Stimulated activated CD4-positive, alpha-beta T cell treated with anti-CD3 and anti-CD28 coated beads, Interleukin-1b, Interleukin-23, amount 100 ng/mL, for 4 hours (primary cell): ENCODE results near the gene PLK5.
"Not testable (repeated sequence)": the region's sequence is repeated elsewhere in the genome, so short reads cannot be mapped to it uniquely, and the experiment has no call there.

Experiments
- DNase-seq, 2 donors: peaks; one replicate each; pipeline ENCODE4 v3.0.0-alpha.2; 2020; ENCODE audit warnings: low read depth in 2 of 2

The PLK5 gene, protein sequence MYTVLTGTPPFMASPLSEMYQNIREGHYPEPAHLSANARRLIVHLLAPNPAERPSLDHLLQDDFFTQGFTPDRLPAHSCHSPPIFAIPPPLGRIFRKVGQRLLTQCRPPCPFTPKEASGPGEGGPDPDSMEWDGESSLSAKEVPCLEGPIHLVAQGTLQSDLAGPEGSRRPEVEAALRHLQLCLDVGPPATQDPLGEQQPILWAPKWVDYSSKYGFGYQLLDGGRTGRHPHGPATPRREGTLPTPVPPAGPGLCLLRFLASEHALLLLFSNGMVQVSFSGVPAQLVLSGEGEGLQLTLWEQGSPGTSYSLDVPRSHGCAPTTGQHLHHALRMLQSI

GRCh38 chr19:1523412-1524286 is at the start of gene PLK5:
Gene PLK5 (plus strand): TSS chr19:1524077. CDS start chr19:1526997, 2,920 bp downstream.
- DNase-seq = no peak

DNA sequence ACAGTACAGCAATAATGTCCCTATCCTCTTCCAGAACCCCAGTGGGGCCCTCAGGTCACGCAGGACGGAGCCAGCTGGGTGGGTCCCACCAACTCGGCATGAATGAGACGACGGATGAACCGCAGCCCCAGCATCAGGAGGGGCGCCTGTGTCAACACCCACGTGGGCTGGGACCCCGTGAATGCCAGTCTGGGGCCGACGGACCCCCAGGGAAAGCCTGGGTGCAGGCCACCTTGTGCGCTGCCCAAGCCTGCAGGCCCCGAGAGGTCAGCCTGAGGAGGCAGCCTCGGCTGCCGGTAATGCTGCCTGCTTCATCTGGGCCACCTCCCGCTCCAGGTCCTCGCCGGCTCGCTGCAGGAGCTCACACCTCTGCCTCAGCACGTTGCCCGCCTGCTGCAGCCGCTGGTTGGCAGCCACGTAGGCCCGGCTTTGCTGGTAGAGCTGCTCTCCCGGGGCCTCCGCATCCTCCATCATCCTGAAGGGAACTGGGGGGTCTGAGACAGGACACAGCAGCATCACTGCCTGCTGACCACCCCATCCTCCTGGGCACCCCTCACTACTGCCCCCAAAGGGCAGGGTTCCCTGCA is 49.0 kb upstream of the PLK5 start:
- DNase-seq = no peak

- no peak for DNase-seq
Measured at GRCh38 chr19:1475751-1476437, 48.0 kb upstream of the PLK5 start.

- DNase-seq = not testable (repeated sequence)
Measured at GRCh38 chr19:1477056-1477455, 46.8 kb upstream of the PLK5 start.

DNA sequence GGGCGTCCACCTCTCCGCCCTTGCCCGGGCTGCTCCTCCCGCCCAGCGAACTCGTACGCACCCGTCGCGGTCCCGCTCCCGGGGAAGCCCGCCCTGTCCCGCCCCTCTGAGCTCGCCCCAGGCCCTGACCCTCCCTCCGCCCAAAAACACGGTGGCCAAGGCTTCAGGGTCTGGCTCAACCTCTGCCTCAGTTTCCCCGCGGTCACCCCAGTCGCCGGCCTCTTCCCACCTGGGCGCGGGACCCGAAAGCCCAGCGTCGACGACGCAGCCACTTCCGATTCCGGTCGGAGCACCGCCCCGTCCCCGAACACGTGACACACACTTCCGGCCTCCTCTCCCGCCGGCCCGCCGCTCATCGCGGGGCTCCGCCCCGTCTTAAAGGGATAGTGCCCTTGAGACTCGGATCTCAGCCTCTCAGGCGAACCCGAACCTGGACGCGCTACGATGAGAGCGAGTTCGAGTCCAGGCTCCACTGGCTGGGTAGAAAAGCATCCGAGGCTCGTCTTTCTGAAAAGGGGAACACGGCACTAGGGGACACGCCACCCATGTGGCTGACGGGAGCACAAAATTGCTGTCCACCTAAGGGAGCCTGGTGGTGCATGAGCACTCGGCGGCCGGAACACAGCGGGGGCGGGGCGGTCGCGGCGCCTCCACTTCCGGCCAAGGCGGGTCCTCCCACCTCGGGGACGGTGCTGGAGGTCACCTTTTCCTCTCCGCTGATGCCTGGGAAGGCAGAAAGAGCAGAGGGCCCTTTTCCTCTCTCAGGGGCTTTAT is 44.8 kb upstream of the PLK5 start, which contains the start of gene C19orf25:
TSS of gene C19orf25 (minus strand) at position 282 of the 774 bp plus-strand sequence. CDS start 312 bp downstream, outside the sequence.
- peak; percentile 85 to 91 for DNase-seq

DNA sequence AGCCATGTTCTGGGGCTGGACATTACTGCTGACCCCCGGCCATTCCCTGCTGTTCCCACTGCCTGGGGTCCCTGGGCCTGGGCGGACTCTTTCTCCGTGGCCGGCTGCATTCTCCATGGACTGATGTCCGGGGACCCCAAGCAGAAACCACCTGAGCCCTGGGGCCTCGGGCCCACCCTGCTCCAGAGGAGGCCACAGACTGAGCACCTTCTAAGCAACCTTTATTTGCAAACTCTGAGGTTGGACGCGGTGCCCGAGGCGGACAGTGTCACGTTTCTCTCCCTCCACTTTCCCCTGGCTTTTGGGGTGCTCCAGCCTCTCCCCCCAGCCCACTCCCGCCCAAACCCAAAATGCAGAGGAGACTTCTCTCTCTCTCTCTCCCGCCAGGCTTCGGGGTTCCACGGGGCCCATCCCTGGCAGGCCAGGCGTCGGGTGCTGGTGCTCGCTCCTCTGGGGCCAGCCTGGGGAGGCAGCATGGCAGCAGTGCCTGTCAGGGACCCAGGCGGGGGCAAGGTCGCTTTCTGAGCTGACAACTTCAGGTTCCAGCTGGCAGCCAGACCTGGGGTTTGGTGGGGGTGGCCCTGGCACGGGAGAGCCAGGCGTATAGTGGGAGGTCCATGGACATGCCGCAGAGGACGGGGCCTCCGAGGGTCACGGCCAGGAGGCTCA is 42.5 kb upstream of the PLK5 start:
- DNase-seq = no peak

DNA sequence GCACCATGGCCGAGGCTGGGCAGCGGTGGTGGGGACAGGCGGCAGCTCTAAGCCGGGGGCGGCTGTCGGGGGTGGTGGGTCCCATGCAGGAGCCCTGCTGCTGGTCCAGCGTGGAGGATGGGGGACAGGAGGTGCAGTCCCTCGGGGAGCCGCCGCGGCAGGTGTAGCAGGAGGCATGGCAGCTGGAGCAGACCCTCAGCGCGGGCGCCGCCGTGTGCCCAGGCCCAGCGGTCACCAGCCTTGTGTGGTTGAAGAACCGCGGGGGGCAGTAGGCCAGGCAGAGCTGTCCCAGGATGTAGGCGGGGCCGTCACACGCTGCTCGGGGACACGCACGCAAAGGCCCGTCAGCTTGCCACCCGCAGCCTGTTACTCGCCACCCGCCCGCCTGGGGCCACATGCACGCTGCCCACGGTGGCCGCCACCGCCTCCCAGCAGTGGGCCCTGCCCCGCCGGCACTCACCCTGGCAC is 42.0 kb upstream of the PLK5 start:
- no peak for DNase-seq

DNA sequence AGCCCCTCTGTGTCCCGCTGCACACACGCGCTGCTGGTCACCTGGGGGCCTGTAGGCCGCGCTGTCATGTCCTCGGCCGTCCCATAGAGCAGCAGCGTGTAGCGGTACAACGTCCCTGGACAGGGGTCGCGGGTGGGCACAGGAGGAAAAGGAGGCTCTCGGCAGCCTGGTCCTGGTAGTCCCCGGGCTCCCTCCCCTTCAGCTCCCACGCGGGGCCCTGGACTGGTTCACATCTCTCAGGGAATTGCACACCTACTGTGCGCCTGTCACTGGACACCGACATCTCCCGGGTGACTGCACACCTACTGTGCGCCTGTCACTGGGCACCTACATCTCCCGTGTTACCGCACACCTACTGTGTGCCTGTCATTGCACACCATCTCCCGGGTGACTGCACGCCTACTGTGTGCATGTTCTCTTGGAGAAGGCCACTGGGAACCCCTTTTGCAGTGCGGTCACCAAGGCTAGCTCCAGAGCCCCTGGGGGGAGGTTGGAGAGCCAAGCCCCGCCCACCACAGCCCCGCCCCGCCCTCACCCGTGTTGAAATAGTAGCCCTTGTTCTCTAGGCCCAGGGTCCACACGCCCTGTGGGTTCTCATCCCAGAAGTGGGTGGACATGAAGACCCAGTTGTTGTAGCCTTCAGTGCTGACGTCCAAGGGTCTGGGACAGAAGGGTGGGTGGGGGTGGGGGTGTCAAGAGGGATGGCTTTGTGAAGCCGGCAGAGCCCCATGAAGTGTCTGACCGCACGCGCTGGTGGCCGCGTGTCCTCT is 41.3 kb upstream of the PLK5 start:
- no peak for DNase-seq

DNA sequence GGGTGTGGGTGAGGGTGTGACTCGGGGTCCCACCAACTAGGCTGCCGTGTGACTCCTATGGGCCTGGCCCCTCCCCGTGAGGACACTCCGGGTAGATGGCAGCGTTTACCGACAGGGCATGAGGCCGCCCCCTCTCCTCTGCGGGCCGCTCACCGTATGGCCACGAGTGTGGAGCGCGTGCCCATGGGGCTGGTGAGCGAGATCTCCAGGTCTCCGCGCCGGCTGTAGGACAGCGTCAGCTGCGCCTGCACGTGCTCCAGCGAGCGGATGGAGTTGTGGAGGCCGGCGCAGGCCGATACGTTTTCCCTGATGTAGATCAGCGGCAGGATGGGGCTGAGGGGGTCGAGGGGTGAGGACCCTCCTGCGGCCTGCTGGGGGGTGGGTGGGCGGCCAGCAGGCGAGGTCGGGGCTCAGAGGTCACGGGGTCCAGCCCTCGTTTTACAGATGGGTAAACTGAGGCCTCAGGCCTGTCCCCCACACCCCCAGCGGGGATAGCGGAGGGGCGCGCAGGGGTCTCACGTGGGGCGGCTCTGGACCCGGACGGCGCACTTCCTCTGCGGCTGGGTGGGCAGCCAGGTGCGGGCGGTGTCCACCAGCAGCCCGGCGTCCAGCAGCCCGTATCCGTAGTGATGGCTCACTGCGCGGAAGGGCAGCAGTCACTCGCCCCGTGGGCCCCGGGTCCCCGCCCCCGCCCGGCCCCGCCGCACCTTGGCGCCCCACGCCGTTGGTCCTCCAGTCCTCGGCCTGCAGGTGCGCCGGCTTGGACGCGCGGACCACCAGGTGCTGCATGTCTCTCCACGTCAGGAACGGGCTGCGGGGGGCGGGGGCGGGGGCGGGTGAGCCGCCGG is 40.5 kb upstream of the PLK5 start:
- DNase-seq = no peak

DNA sequence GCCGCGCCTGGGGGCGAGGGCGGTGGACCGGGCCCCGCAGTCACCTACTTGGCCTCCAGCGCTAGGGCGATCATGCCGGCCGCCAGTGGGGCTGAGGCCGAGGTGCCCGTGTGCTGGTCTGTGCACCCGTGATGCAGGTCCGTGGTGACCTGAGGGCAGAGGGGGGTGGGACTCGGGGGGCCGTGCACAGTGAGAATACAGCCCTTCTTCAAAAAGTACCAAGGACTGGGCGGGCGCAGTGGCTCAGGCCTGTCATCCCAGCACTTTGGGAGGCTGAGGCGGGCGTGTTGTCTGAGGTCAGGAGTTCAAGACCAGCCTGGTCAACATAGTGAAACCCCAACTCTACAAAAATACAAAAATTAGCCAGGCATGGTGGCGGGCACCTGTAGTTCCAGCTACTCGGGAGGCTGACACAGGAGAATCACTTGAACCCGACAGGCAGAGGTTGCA is 39.9 kb upstream of the PLK5 start:
- no peak for DNase-seq

GRCh38 chr19:1486720-1487575 is 36.9 kb upstream of the PLK5 start:
- DNase-seq = no peak

- DNase-seq = no peak
Measured at GRCh38 chr19:1487576-1488281, 36.1 kb upstream of the PLK5 start.

DNA sequence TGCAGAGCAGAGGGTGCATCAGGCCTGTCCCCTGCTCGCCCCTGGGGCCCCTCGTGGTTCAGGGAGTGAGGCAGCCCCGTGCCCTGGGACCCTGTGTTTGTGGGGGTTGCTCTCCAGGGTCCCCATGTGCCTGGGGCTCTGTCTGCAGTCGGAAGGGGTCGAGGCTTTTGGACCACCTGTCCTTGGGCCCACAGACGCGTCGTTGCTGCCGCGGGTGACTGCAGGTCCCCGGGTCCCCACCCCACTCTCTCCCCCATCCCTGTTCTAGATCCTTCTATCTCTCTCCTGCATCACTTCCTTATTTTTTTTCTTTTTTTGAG is 35.6 kb upstream of the PLK5 start:
- no peak for DNase-seq

DNA sequence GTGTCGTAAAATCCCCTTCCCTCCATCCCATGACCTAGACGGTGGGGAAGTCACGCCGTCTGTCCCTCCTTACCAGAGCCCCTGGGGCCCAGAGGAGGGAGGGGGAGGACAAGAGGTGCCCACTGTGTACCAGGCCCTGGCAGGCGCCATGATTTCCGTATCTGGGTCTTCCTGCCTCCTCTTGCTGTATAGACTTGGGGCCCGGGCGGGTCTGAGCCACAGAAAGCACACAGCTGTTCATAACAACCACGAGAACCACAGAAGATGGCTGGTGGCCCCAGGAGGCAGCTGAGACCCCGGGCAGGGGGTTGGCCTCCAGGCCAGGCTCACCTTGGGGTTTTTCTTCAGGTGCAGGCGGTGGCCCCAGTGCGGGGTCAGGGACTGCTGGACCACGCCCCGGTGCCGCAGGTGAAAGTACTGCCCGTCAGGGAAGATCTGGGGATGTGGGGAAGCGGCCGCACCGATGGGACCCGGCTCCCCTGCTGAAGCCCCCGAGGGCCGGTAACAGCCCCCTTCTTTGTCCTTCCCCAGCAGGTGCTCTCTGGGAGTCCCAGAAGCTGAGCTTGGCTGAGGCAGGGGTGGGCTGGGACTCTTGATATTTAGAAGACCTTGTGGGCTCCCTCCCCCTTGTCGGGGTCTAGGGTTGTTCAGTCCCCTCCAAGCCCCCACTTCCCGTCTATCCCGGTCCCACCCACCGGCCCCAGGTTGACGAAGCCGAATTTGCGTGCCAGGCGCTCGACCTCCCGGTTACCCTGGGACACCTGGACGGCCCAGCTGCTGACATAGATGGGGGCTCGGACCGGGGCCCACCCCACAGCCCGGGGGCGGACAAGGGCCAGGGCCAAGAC is 34.2 kb upstream of the PLK5 start:
- DNase-seq = no peak

DNA sequence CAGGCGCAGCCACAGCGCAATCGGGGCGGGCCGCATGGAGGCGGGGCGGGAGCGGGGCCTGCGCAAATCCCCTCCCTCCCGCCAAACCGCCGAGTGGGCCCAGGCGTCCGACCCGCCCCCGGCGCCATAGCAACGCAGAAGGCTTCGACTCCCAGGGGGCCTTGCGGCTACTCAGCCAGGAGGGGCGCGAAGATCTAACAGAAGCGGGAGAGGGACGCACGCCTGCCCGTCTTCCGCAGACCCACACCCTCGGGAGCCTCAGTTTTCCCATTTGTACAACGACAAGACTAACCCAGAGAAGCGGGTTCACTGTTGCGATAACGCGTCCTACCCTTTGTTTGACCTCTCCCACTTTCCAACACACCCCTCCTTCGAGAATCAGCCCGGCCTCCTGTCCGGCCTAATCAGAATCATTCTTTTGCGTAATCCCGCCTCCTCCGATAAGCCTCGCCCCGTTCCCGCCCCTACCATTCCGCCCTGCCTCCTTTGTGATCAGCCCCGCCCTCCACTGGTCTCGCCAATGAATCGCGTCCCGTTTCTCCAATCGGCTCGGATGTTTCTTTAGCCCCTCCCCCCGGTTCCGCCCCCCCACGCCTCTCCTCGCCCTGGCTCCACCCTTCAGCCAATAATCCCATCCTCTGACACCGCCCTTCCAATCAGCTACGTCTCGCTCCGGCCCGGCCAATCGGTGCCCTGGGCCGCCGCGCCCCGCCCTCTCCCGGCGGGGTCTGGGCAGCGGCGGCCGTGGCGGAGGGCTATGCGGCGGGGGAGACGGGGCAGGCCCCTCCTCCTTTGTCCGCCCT is 33.4 kb upstream of the PLK5 start, which contains the start of gene PCSK4:
TSS of gene PCSK4 (minus strand) at position 40 of the 803 bp plus-strand sequence. CDS start at position 36, 4 bp downstream.
- DNase-seq = peak; percentile 97 to 98
